ENCODE data around the gene ERC2.
A peak's percentile ranks its signal among the peaks of the same experiment; 100 is the strongest.

The ERC2 gene

GRCh38 chr3:56122911-56123310 is 345.4 kb downstream of the ERC2 start:
- no peak for TF ChIP-seq CTCF (IDR thresholded peaks at IDR 0.05; ENCODE audit: unreplicated experiment in 3 of 3)
- no peak overlapping the region for H3K4me3 Mint-ChIP-seq
- H3K27ac Mint-ChIP-seq: no peak overlapping the region
- H3K9me3 Mint-ChIP-seq: peaks cover 4% of the 10 kb centered on the region
- H3K36me3 Mint-ChIP-seq (ENCODE audit: low read depth): no peaks in the 10 kb centered on the region
- H3K4me1 Mint-ChIP-seq: peaks cover 27% of the 10 kb centered on the region
- no peaks in the 10 kb centered on the region for H3K27me3 Mint-ChIP-seq (ENCODE audit: low read depth)

- Mint-ChIP-seq H3K4me1 (peaks cover 27% of the 10 kb centered on the region), H3K4me3 (no peak overlapping the region), H3K27ac (no peak overlapping the region), H3K9me3 (peaks cover 4% of the 10 kb centered on the region), H3K27me3 (ENCODE audit: low read depth) (no peaks in the 10 kb centered on the region), H3K36me3 (ENCODE audit: low read depth) (no peaks in the 10 kb centered on the region)
- TF ChIP-seq CTCF (IDR thresholded peaks at IDR 0.05; ENCODE audit: unreplicated experiment in 3 of 3): no peak
These were observed 346.6 kb downstream of the ERC2 start for GRCh38 chr3:56121716-56122115.

- Mint-ChIP-seq H3K27ac (peak overlapping the region in 1 of 3 experiments; percentile 8), H3K36me3 (ENCODE audit: low read depth) (no peaks in the 10 kb centered on the region), H3K4me1 (peaks cover 17% of the 10 kb centered on the region), H3K9me3 (peaks cover 11% of the 10 kb centered on the region), H3K4me3 (no peak overlapping the region), H3K27me3 (ENCODE audit: low read depth) (no peaks in the 10 kb centered on the region)
- no peak for TF ChIP-seq CTCF (IDR thresholded peaks at IDR 0.05; ENCODE audit: unreplicated experiment in 3 of 3)
These were observed 348.5 kb downstream of the ERC2 start for GRCh38 chr3:56119575-56120349.

GRCh38 chr3:56118968-56119367 is 349.3 kb downstream of the ERC2 start:
- Mint-ChIP-seq H3K27ac (no peak overlapping the region), H3K27me3 (ENCODE audit: low read depth) (no peaks in the 10 kb centered on the region), H3K9me3 (peaks cover 15% of the 10 kb centered on the region), H3K36me3 (ENCODE audit: low read depth) (no peaks in the 10 kb centered on the region), H3K4me1 (peaks cover 11% of the 10 kb centered on the region), H3K4me3 (no peak overlapping the region)
- TF ChIP-seq CTCF (IDR thresholded peaks at IDR 0.05; ENCODE audit: unreplicated experiment in 3 of 3): no peak

GRCh38 chr3:56115698-56116097 is 352.6 kb downstream of the ERC2 start:
- no peaks in the 10 kb centered on the region for H3K36me3 Mint-ChIP-seq (ENCODE audit: low read depth)
- no peak overlapping the region for H3K4me3 Mint-ChIP-seq
- H3K27me3 Mint-ChIP-seq (ENCODE audit: low read depth): no peaks in the 10 kb centered on the region
- TF ChIP-seq CTCF (IDR thresholded peaks at IDR 0.05; ENCODE audit: unreplicated experiment in 3 of 3): no peak
- H3K4me1 Mint-ChIP-seq: peaks cover 21% of the 10 kb centered on the region
- no peak overlapping the region for H3K27ac Mint-ChIP-seq
- peaks cover 11% of the 10 kb centered on the region for H3K9me3 Mint-ChIP-seq

- Mint-ChIP-seq H3K4me3 (no peak overlapping the region), H3K36me3 (ENCODE audit: low read depth) (no peaks in the 10 kb centered on the region), H3K4me1 (peaks cover 18% of the 10 kb centered on the region), H3K27ac (no peak overlapping the region), H3K9me3 (peaks cover 11% of the 10 kb centered on the region), H3K27me3 (ENCODE audit: low read depth) (no peaks in the 10 kb centered on the region)
- no peak for TF ChIP-seq CTCF (IDR thresholded peaks at IDR 0.05; ENCODE audit: unreplicated experiment in 3 of 3)
These were observed 353.1 kb downstream of the ERC2 start for GRCh38 chr3:56115199-56115598.
